Fibroblast of lung (primary cell): ENCODE measurements around the gene SNAPC2. TPM values are rescaled to one million over a fixed set of nuclear protein-coding genes. Genes with fewer than 3 reads are reported as not detected.

ENCODE experiments used
- DNase-seq, 2 donors: peaks; one replicate each; pipeline versions ENCODE4 v3.0.0 to v3.0.0-alpha.2; 2010; ENCODE audit warnings: low read depth in 2 of 2
- H2AFZ ChIP-seq: 2 replicates; pipeline ENCODE4 v1.5.1; 2012; ENCODE audit warnings: low read length, control low read depth, inconsistent platforms
- H3K27ac ChIP-seq: 2 replicates; pipeline ENCODE4 v1.5.1; 2011; ENCODE audit warnings: low read length, control low read depth; ENCODE audit not compliant: insufficient read depth
- H3K27me3 ChIP-seq: 2 replicates; pipeline ENCODE4 v1.5.1; 2011; ENCODE audit warnings: mild to moderate bottlenecking, low read length; ENCODE audit not compliant: control insufficient read depth, insufficient read depth
- H3K36me3 ChIP-seq: 2 replicates; pipeline ENCODE4 v1.5.1; 2011; ENCODE audit warnings: low read length; ENCODE audit not compliant: control insufficient read depth, insufficient read depth
- H3K4me1 ChIP-seq: 2 replicates; pipeline ENCODE4 v1.5.1; 2011; ENCODE audit warnings: low read length; ENCODE audit not compliant: control insufficient read depth, insufficient read depth; ENCODE audit errors: extremely low read depth
- H3K4me2 ChIP-seq: 2 replicates; pipeline ENCODE4 v1.5.1; 2011; ENCODE audit warnings: low read length, control low read depth; ENCODE audit not compliant: insufficient read depth; ENCODE audit errors: extremely low read depth
- H3K4me3 ChIP-seq, 4 experiments: fragments of 200-600 bp in 1 of 4; sonication (generic) in 1 of 4; replicated peaks in 1 of 4; 2 replicates each; pipeline ENCODE4 v1.5.1; 2011 to 2016; ENCODE audit warnings: low read length in 4 of 4, low read depth in 3 of 4, mild to moderate bottlenecking in 3 of 4, control low read depth in 2 of 4, inconsistent platforms in 1 of 4, mixed read lengths in 1 of 4; ENCODE audit not compliant: insufficient read depth in 1 of 4; ENCODE audit errors: control extremely low read depth in 1 of 4
- H3K79me2 ChIP-seq: 2 replicates; pipeline ENCODE4 v1.5.1; 2012; ENCODE audit warnings: mild to moderate bottlenecking, low read length, inconsistent platforms; ENCODE audit not compliant: control insufficient read depth, insufficient read depth
- H3K9ac ChIP-seq: 2 replicates; pipeline ENCODE4 v1.5.1; 2011; ENCODE audit warnings: mild to moderate bottlenecking, low read length, control low read depth; ENCODE audit not compliant: insufficient read depth
- H3K9me3 ChIP-seq: 2 replicates; pipeline ENCODE4 v1.5.1; 2012; ENCODE audit warnings: low read depth, low read length; ENCODE audit not compliant: control insufficient read depth, insufficient read depth
- H4K20me1 ChIP-seq: 2 replicates; pipeline ENCODE4 v1.5.1; 2011; ENCODE audit warnings: low read length; ENCODE audit not compliant: control insufficient read depth, insufficient read depth; ENCODE audit errors: extremely low read depth
- CTCF ChIP-seq, 2 donors: IDR thresholded peaks in 1 of 2; conservative IDR thresholded peaks in 1 of 2; 1 replicate in 1 of 2; 2 replicates in 1 of 2; pipeline ENCODE4 v1.5.1; 2011 to 2012; ENCODE audit warnings: low read length in 2 of 2, control low read depth in 1 of 2, inconsistent platforms in 1 of 2, low read depth in 1 of 2, mild to moderate bottlenecking in 1 of 2
- EZH2 ChIP-seq: IDR thresholded peaks from 2 replicates; pipeline ENCODE4 v1.5.1; 2012; ENCODE audit warnings: low read length, control low read depth, mild to moderate bottlenecking; ENCODE audit errors: missing control alignments
- polyA plus RNA-seq, 2 donors: library from polyadenylated mRNA; depleted of rRNA in 1 of 2; stranded (reverse) in 1 of 2; unstranded in 1 of 2; fragments of >200 nt; gene quantifications; 2 replicates each; pipeline ENCODE4 v1.2.1, GENCODE V29; 2011 to 2012; ENCODE audit warnings: missing spikeins in 1 of 2
- total RNA-seq: library from RNA; depleted of rRNA; stranded (reverse); fragments of >200 nt; gene quantifications from 2 replicates; pipeline ENCODE4 v1.2.1, GENCODE V29; 2014

SNAPC2 gene
- total and polyA plus RNA-seq, 2 donors (not counting 1 experiment from before 2014, with no cell fraction given): 11.4 to 13.4 TPM

DNA sequence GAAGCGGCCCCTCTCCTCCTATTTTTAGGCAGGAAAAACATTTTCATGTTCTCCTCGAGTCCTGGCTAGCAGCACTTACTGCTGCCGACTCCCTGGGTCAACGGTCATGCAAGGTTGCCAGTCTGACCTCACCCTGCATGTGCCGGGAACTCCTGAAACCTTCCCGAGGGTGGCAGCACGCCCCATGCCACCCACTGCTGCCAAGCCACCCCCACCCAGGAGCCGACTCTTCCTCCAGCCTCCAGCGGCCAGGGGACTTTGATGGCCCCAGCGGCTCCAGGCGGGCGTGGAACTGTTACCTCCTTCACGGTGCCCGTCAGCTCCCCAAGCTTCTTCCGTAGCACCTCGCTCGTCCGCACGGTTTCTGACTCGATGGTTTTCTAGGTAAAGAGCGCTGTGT lies 14.6 kb downstream of the SNAPC2 start:
- H2AFZ ChIP-seq: no peak overlapping the region

DNA sequence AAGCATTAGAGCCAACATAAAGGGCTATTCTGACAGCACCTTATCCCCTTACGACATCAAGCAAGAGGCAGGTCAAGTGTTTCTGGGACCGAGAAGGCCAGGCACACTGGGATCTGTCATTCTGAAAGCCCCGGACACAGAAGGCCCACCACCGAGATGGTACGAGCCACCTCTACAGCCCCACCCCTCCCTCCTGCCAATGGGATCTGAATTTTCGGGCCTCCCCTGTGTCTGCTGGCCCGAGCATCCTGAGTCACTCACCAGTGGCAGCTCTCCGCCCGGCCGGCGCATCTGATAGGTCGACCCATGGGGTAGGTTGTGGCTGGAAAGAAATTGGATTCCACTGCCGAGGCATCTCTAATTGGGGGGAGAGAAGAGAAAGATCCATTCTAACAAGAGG lies 20.7 kb downstream of the SNAPC2 start:
- Histone ChIP-seq H3K9me3 (no peaks in the 10 kb centered on the region), H3K36me3 (peaks cover 8% of the 10 kb centered on the region), H3K9ac (no peak overlapping the region), H3K27ac (no peak overlapping the region), H2AFZ (no peak overlapping the region), H3K27me3 (no peaks in the 10 kb centered on the region), H3K4me3 (no peak overlapping the region), H4K20me1 (no peaks in the 10 kb centered on the region), H3K4me1 (no peaks in the 10 kb centered on the region), H3K79me2 (peaks cover 13% of the 10 kb centered on the region), H3K4me2 (no peak overlapping the region)
- no peak for DNase-seq
- TF ChIP-seq EZH2: no peak
- TF ChIP-seq CTCF (conservative IDR thresholded peaks at IDR 0.05 in 1 of 2, IDR thresholded peaks at IDR 0.05 in 1 of 2; ENCODE audit: low read depth in 1 of 2, low read length in 2 of 2): no peak

More for the DNA sequence above, 14.6 kb downstream of the SNAPC2 start:
- no peaks in the 10 kb centered on the region for H3K79me2 ChIP-seq
- H3K27me3 ChIP-seq: no peaks in the 10 kb centered on the region
- DNase-seq: no peak
- H3K4me3 ChIP-seq: no peak overlapping the region
- no peaks in the 10 kb centered on the region for H4K20me1 ChIP-seq
- no peak for TF ChIP-seq CTCF (conservative IDR thresholded peaks at IDR 0.05 in 1 of 2, IDR thresholded peaks at IDR 0.05 in 1 of 2; ENCODE audit: low read depth in 1 of 2, low read length in 2 of 2)
- no peak for TF ChIP-seq EZH2
- H3K9ac ChIP-seq: no peak overlapping the region
- no peak overlapping the region for H3K27ac ChIP-seq
- H3K4me1 ChIP-seq: peaks cover 3% of the 10 kb centered on the region
- H3K4me2 ChIP-seq: no peak overlapping the region
- H3K36me3 ChIP-seq: peaks cover 38% of the 10 kb centered on the region
- H3K9me3 ChIP-seq: no peaks in the 10 kb centered on the region

- Histone ChIP-seq H3K27ac (no peak overlapping the region), H3K9ac (no peak overlapping the region), H3K4me1 (no peaks in the 10 kb centered on the region), H3K79me2 (peaks cover 13% of the 10 kb centered on the region), H4K20me1 (no peaks in the 10 kb centered on the region), H3K27me3 (no peaks in the 10 kb centered on the region), H2AFZ (no peak overlapping the region), H3K4me2 (peak overlapping the region; percentile 89), H3K36me3 (peaks cover 6% of the 10 kb centered on the region), H3K4me3 (peak overlapping the region in 2 of 4 experiments; percentile 97), H3K9me3 (no peaks in the 10 kb centered on the region)
- no peak for DNase-seq
- no peak for TF ChIP-seq EZH2
- no peak for TF ChIP-seq CTCF (conservative IDR thresholded peaks at IDR 0.05 in 1 of 2, IDR thresholded peaks at IDR 0.05 in 1 of 2; ENCODE audit: low read depth in 1 of 2, low read length in 2 of 2)
These were observed 21.9 kb downstream of the SNAPC2 start for GRCh38 chr19:7941895-7942596.
